HFFc6 (cell line): ENCODE measurements around the gene CRYBG1. TPM values are rescaled to one million over a fixed set of nuclear protein-coding genes. Genes with fewer than 3 reads are reported as not detected.

Experiments
- DNase-seq: peaks from one replicate; pipeline ENCODE4 v3.0.0-alpha.2; 2018
- H3K27ac Mint-ChIP-seq: 2 replicates; pipeline ENCODE4 v1.8.0; 2020; ENCODE audit warnings: mild to moderate bottlenecking, mixed read lengths
- H3K27me3 Mint-ChIP-seq: 2 replicates; pipeline ENCODE4 v1.8.0; 2021; ENCODE audit warnings: mild to moderate bottlenecking, moderate library complexity, mixed read lengths; ENCODE audit not compliant: insufficient read depth
- H3K36me3 Mint-ChIP-seq: 2 replicates; pipeline ENCODE4 v1.8.0; 2021; ENCODE audit warnings: low read depth, mixed read lengths
- H3K4me1 Mint-ChIP-seq: 2 replicates; pipeline ENCODE4 v1.8.0; 2020; ENCODE audit warnings: low read depth, mixed read lengths
- H3K4me3 Mint-ChIP-seq: 2 replicates; pipeline ENCODE4 v1.8.0; 2020; ENCODE audit warnings: mild to moderate bottlenecking, moderate library complexity, mixed read lengths
- H3K9me3 Mint-ChIP-seq: 2 replicates; pipeline ENCODE4 v1.8.0; 2020; ENCODE audit warnings: mild to moderate bottlenecking, mixed read lengths
- total RNA-seq, 6 experiments: library from RNA; stranded (reverse); fragmentation: NEBNext Ultra II Directional; extraction: Animal tissue kit (Norgen Biotek cat#: 25700); gene quantifications; 2 replicates in 1 of 6; 3 replicates in 5 of 6; pipeline ENCODE4 v1.2.3, GENCODE V29; 2021
- TF ChIP-seq, protein P1 (sequence below): fragments of 200-600 bp; sonication (generic); IDR thresholded peaks from 2 replicates; pipeline ENCODE4 v1.5.0; 2021; ENCODE audit warnings: antibody characterized with exemption, mild to moderate bottlenecking

Gene CRYBG1
- total RNA-seq, 6 experiments from 2014 or later: 8.2 to 10.9 (median 9.8) TPM

DNA sequence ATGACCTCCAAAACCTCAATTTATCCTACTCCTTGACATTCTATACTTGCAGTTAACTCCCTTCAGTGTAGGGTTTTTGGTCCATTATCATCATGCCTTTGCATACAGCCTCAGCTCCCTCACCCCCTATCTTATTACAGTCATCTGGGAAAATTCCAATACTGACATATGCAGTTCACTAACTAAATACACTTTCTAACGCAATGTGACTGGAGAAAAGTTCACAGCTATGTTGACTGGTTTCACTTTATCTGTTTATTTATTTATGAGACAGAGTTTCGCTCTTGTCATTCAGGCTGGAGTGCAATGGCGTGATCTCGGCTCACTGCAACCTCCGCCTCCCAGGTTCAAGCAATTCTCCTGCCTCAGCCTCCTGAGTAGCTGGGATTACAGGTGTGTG lies 64.9 kb downstream of the CRYBG1 start:
- DNase-seq: no peak
- no peaks in the 10 kb centered on the region for H3K9me3 Mint-ChIP-seq
- H3K27me3 Mint-ChIP-seq: no peaks in the 10 kb centered on the region
- H3K36me3 Mint-ChIP-seq: no peaks in the 10 kb centered on the region
- TF ChIP-seq, protein P1, sequence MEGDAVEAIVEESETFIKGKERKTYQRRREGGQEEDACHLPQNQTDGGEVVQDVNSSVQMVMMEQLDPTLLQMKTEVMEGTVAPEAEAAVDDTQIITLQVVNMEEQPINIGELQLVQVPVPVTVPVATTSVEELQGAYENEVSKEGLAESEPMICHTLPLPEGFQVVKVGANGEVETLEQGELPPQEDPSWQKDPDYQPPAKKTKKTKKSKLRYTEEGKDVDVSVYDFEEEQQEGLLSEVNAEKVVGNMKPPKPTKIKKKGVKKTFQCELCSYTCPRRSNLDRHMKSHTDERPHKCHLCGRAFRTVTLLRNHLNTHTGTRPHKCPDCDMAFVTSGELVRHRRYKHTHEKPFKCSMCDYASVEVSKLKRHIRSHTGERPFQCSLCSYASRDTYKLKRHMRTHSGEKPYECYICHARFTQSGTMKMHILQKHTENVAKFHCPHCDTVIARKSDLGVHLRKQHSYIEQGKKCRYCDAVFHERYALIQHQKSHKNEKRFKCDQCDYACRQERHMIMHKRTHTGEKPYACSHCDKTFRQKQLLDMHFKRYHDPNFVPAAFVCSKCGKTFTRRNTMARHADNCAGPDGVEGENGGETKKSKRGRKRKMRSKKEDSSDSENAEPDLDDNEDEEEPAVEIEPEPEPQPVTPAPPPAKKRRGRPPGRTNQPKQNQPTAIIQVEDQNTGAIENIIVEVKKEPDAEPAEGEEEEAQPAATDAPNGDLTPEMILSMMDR: no peak
- H3K27ac Mint-ChIP-seq: no peak overlapping the region
- H3K4me1 Mint-ChIP-seq: peaks cover 9% of the 10 kb centered on the region
- no peak overlapping the region for H3K4me3 Mint-ChIP-seq

DNA sequence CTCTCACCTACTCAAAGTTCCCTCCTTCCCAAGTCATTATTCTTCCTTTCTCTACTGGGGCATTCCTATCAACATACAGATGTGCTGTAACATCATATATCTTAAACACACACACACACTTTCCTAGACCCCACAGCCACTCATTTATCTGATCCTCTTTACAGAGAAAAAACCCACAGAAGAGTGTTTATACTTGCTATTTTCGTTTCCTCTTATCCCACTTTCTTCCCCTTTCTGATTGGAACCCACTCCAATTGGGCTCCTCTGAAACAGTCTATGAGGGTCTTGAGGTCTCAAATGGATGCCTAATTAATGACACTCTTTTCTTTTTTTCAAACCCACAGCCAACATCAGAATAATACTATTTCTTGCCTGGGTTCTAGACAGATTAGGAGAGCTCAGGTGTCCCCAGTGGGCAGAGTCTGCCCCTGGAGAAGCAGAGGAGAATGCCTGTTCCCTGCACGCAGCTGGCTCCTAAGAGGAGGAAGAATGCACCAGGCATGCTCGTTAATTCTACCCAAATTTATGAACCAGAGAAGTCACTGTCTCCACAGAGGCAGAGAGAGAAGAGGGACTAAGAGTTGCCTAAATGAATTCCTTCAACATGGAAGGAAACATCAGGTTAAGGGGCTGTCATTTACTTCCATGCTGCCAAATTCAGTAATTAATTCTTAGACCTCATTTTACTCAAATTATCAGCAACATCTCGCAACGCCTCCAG lies 65.9 kb downstream of the CRYBG1 start:
- no peak for DNase-seq

DNA sequence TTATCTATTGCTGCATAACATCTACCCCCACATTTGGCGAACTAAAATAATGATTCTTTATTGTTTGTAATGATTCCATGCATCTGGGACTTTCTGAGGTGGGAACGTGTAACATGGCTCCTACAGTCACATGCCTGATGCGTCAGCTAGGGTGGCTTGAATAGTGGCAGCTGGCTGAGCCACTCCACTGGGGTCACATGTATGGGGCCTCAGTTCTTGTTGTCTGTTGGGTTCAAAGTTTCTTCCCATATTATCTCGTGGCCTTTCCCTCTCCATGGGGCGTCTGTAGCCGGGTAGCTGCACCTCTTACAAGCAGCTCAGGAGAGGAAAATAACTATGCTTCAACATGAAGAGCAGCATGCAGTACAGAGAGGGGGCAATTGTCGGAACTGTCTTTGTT lies 69.9 kb downstream of the CRYBG1 start:
- TF ChIP-seq, protein P1: no peak
- Mint-ChIP-seq H3K27ac (no peak overlapping the region), H3K4me1 (peaks cover 10% of the 10 kb centered on the region), H3K27me3 (peaks cover 2% of the 10 kb centered on the region), H3K36me3 (no peaks in the 10 kb centered on the region), H3K4me3 (no peak overlapping the region), H3K9me3 (no peaks in the 10 kb centered on the region)
- DNase-seq: no peak

More for the DNA sequence above, 65.9 kb downstream of the CRYBG1 start:
- TF ChIP-seq, protein P1: no peak
- Mint-ChIP-seq H3K27ac (no peak overlapping the region), H3K9me3 (no peaks in the 10 kb centered on the region), H3K27me3 (no peaks in the 10 kb centered on the region), H3K4me3 (no peak overlapping the region), H3K36me3 (no peaks in the 10 kb centered on the region), H3K4me1 (peaks cover 6% of the 10 kb centered on the region)

DNA sequence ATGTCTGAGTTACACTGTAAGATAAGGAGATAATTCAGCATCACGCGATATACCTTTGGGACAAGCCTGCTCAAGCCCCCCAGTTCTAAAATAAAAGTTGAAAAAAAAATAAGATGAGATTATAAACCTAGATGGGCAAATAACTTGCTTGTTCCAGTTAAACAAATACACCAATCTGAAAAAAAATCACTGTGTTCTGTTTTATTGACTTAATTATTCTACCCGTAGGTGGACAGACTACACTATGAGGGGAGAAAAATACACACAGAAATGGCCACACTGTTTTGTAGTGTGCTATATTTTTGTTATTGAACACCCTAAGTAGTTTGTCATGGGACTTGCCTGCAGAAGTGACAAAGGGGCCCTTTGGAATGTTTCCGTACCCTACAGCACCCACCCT lies 70.9 kb downstream of the CRYBG1 start:
- Mint-ChIP-seq H3K36me3 (no peaks in the 10 kb centered on the region), H3K4me1 (peaks cover 10% of the 10 kb centered on the region), H3K4me3 (no peak overlapping the region), H3K27me3 (peaks cover 4% of the 10 kb centered on the region), H3K27ac (no peak overlapping the region), H3K9me3 (no peaks in the 10 kb centered on the region)
- TF ChIP-seq, protein P1: no peak
- no peak for DNase-seq

DNA sequence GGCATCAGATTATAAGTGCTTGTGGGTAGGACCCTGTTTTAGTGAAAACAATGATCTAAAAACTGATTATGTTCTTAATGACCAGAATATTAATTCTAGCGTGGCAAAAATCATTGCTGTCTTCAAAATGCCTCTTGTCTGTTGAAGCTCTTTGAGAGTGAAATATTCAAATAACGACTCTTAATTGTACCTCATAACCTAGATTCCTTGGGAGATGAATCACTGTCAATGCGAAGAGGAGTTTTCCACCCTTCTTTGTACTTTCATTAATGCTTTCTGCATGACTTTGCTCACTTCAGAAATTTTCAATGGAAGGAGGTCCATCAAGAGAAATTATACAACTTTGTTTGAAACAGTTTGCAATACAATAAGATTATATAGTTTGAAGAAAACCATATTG lies 71.5 kb downstream of the CRYBG1 start:
- Mint-ChIP-seq H3K27ac (no peak overlapping the region), H3K36me3 (no peaks in the 10 kb centered on the region), H3K4me1 (peaks cover 10% of the 10 kb centered on the region), H3K4me3 (no peak overlapping the region), H3K27me3 (peaks cover 5% of the 10 kb centered on the region), H3K9me3 (no peaks in the 10 kb centered on the region)
- TF ChIP-seq, protein P1: no peak
- DNase-seq: no peak
